Endothelial cell of hepatic sinusoid (primary cell): ENCODE data around the gene CYP2U1.

Source experiments
- in situ Hi-C: cut with HindIII; loops from 2 replicates; pipeline ENCODE4 v1.10.0; 2017; ENCODE audit warnings: low sequenced_read_pairs

Gene CYP2U1

DNA sequence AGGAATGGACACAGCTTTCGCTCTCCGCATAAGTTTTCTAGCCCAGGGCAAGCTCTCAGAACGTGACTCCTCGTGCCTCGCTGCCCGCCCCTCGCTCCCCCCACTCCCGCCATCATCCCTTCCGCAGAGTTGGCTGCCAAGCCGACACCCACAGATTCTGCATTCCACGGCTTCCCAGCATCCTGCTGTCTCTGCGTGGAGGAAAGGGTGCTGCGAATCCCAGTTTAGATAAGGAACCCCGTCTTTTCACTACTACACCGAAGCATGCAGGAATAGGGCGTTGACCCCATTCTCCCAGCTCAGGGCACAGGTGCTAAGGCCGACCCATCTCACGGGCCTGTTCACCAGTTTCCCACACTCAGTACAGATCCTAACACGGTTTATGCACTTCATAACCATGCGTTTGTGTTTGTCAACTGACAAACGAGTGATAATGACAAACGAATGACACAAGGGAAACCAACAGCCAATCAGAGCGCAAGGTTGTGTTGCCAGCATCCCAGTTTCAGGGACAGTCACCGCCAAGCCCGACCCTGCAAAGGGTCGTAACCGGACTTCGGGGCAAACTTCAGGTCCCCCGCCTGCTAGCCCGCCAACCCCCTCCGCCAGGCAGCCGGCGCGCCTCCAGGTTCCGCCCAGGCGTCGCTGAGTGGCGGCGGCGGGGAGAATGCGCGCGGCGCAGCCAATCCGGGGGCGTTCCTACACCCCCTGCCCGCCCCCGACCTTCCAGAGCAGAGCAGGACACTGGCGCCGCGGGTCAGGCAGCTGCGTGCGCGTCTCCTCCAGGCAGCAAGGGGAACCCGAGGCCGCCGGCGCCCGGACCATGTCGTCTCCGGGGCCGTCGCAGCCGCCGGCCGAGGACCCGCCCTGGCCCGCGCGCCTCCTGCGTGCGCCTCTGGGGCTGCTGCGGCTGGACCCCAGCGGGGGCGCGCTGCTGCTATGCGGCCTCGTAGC lies at the start of gene CYP2U1:
CYP2U1 (plus strand) TSS at position 729 of the 954 bp plus-strand sequence; CDS start at position 824, 95 bp downstream.
- in situ Hi-C loops, result no loop called here

GRCh38 chr4:107885865-107886264 lies 45.5 kb upstream of the CYP2U1 start:
- in situ Hi-C loops, result no loop called here

DNA sequence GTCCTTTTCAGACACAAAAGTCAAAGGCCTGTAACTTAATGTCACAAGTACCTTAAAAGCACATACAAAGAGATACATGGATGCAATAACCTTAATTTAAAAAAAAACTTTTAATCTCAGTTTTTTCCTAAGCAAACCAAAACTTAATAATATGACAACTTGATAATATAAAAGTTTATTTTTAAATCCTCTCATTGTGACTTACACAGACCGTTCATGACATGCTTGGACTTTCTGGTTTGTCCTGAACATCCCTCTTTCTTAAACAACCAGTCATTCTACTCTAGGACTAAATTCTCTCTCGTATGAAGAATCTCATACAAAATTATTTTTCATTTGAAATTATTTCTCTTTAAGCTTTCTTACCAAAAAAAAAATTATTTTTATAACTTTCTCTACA lies 43.1 kb upstream of the CYP2U1 start:
- in situ Hi-C loops, result no loop called here

GRCh38 chr4:107890779-107891178 lies 40.6 kb upstream of the CYP2U1 start:
- in situ Hi-C loops, result no loop called here

GRCh38 chr4:107891299-107891698 lies 40.0 kb upstream of the CYP2U1 start:
- in situ Hi-C loops, result no loop called here

DNA sequence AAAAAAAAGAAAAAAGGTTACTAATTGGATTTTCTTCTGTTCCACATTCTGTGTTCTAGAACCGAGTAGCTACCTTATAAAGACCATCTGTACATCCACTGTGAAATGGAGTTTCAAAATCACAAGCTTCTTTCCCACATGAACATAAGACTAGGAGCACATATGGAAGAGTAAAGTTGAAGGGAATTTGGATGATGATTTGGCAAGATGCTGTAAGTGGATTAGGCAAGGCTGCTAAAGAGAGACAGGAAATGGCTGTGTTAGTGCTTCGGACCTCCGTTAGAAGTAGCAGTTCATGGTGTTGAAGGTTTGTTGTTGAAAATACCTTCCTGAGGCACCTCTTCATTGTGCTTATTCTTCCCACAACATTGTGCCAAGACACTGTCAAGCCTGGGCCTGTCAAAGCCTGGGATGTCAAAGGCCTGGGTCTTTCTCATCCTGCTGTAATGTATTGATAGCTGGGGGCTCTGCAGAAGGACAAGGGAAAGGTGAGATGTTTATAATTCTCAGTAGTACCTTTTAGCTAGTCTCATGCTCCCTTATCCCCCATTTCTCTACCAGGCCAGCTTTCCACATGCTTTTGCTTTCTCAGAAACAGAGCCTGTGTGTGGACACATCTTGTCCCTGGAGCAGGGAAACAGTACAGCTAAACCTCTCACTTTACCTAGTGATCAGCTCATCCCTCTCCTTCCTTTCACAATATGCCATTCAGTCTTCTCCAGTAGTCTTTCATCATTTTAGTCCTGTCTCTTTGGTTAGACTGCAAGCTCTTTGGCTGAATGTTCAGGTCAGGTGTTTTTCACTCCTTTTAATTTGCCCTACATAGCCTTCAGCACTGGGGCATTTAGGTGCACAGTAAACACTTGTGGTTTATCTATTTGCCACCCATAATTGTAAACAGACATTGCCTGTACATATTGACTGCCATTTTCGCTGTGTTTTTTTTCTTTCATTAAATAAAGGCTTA lies 37.9 kb upstream of the CYP2U1 start:
- in situ Hi-C loops, result no loop called here

GRCh38 chr4:107894138-107894603 lies 37.2 kb upstream of the CYP2U1 start:
- in situ Hi-C loops, result no loop called here

DNA sequence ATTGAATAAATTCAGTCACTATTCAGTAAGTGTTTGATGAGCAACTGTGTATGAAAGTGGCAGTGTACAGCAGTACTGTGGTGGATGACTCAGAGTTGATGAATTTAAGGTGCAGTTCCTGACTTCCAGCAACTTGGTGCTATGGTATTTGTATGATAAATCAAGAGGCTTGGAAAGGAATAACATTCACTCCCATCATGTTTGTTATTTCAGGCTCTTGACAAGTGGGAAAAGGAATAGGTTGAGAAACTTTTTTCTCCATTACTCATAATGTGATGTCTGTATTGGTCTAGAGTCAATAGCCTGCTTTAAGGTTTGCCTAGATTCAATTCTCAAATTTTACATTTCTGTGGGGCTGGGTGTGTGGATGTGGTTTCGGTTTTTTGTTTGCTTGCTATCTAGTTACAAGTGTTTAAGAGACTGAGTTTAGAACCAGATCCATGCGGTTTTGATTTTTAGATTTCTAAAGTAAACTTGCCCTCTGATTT lies 35.1 kb upstream of the CYP2U1 start:
- in situ Hi-C loops, result no loop called here

DNA sequence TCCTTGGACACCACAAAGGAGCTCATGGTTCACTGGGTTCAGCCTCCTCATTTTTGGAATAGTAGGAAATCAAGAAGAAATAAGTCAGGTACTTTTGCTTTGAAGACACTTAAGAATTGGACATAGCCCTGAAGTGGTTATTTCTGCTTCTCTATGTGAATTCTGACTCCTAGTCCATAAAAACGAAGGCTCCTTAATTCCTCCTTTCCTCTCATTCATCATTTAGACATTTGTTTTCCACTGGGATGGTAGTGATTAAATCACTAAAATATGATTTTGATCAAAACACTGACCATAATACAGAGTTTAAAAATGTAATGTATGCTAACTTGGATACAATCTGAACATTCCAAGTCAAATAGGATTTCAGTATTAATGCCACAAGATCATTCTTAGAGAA lies 34.7 kb upstream of the CYP2U1 start:
- in situ Hi-C loops, result no loop called here

GRCh38 chr4:107897823-107898222 lies 33.5 kb upstream of the CYP2U1 start:
- in situ Hi-C loops, result no loop called here

- in situ Hi-C loops, result loop anchor here (5.0 to 25.0 kb wide), 2 partner anchors 33 to 138 kb away; no protein-coding TSS in a partner anchor
Observed at GRCh38 chr4:107900067-107900466, 31.3 kb upstream of the CYP2U1 start.

GRCh38 chr4:107900508-107900907 lies 30.8 kb upstream of the CYP2U1 start:
- in situ Hi-C loops, result loop anchor here (5.0 to 25.0 kb wide), 2 partner anchors 33 to 138 kb away; no protein-coding TSS in a partner anchor

- in situ Hi-C loops, result loop anchor here (5.0 to 25.0 kb wide), 2 partner anchors 34 to 139 kb away; no protein-coding TSS in a partner anchor
Observed at GRCh38 chr4:107901213-107901934, 30.0 kb upstream of the CYP2U1 start.

DNA sequence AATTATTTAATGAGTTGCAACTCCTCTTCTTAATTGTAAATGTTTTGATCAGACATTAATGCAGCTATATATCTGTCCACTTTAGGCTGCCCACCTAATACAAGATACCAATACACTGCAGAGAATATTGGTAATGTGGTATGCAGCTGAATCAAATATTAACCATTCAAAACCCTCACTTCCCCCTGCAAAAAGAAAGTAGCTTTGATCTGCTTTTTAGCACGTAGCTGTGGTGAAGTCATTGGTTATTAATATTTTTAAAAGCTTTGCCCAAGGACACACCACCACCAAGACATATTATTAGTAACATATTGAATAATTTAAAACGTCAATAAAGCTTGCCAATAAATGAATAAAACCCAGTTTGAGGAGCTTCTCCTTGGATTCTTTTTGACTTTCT lies 28.6 kb upstream of the CYP2U1 start:
- in situ Hi-C loops, result loop anchor here (5.0 to 25.0 kb wide), 2 partner anchors 35 to 140 kb away; no protein-coding TSS in a partner anchor

DNA sequence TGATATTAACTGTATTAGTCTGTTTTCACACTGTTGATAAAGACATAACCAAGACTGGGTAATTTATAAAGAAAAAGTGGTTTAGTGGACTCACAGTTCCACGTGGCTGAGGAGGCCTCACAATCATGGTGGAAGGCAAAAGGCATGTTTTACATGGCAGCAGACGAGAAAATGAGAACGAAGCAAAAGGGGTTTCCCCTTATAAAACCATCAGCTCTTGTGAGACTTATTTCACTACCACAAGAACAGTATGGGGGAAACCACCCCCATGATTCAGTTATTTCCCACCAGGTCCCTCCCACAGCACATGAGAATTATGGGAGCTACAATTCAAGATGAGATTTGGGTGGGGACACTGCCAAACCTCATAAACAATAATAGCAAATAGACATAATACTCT lies 26.3 kb upstream of the CYP2U1 start:
- in situ Hi-C loops, result loop anchor here (25.0 kb wide), 1 partner anchor 143 kb away; no protein-coding TSS in a partner anchor

DNA sequence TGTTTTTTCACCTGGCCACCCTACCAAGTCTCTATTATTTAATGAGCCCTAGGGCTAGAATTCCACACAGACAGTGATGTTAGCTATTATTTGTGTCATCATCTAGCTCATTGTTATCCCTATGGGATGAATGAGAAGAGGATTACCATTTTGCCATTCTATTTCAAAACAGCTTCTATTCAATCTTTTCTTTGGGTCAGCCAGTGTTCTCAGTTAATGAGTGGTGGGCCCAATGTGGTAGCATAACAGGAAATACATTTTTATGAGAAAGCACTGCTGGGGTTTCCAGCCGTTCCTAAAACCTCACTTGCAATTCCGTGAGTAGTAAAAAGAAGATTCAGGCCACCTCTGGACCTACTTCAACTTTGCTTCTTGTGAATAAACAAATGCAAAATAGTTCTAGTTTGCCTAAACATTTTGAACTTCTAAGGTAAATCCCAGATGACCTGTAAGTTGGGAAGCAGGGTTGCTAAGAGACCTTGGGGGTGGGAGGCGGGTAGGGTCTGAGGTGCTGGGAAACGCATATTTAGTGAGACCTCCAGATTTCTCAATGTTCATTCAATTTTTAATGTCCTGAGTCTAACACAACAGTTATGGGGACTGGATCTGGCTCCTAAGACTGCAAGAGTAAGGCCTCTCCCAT lies 24.8 kb upstream of the CYP2U1 start:
- in situ Hi-C loops, result loop anchor here (25.0 kb wide), 1 partner anchor 144 kb away; no protein-coding TSS in a partner anchor

DNA sequence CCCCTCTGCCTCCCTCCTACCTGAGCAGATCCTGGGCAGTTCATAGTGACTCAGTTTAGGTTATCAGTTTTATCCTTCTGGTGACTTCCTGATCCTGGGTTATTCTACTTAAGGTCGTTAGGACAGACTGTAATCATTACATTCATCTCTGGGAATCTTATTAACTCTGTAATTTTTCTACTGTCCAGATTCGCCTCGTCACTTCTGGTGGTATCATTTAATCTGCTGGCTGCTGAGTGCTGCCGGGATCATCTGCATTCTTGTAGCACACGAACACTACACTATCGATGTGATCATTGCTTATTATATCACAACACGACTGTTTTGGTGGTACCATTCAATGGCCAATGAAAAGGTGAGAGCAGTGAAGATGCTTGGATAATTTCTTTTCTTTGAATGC lies 23.0 kb upstream of the CYP2U1 start:
- in situ Hi-C loops, result loop anchor here (25.0 kb wide), 1 partner anchor 146 kb away; no protein-coding TSS in a partner anchor

- in situ Hi-C loops, result loop anchor here (25.0 kb wide), 1 partner anchor 151 kb away; no protein-coding TSS in a partner anchor
Observed at GRCh38 chr4:107913283-107913899, 18.0 kb upstream of the CYP2U1 start.

GRCh38 chr4:107915220-107915619 lies 16.1 kb upstream of the CYP2U1 start:
- in situ Hi-C loops, result loop anchor here (25.0 kb wide), 1 partner anchor 153 kb away; no protein-coding TSS in a partner anchor
